Bronchial epithelial cell (primary cell): ENCODE results near the gene ZIK1. TPM values are rescaled to one million over a fixed set of nuclear protein-coding genes. Genes with fewer than 3 reads are reported as not detected.

Experiments
- DNase-seq: peaks from one replicate; pipeline ENCODE4 v3.0.0-alpha.2; 2010; ENCODE audit warnings: low read depth
- FAIRE-seq: peaks from 2 replicates; lab custom pipeline; 2011; peaks lifted over from hg19 to GRCh38; lab: Jason Lieb, UNC
- H3K27me3 ChIP-seq: 2 replicates; pipeline ENCODE4 v1.5.1; 2011; ENCODE audit warnings: low read length; ENCODE audit not compliant: control insufficient read depth, insufficient read depth
- H3K36me3 ChIP-seq: 2 replicates; pipeline ENCODE4 v1.5.1; 2011; ENCODE audit warnings: low read length; ENCODE audit not compliant: control insufficient read depth, insufficient read depth
- H3K4me3 ChIP-seq: 2 replicates; pipeline ENCODE4 v1.5.1; 2011; ENCODE audit warnings: mild to moderate bottlenecking, low read depth, low read length, control low read depth
- CTCF ChIP-seq: IDR thresholded peaks from 2 replicates; pipeline ENCODE4 v1.5.1; 2011; ENCODE audit warnings: mild to moderate bottlenecking, moderate library complexity, low read length, control low read depth, inconsistent platforms; ENCODE audit not compliant: insufficient read depth, severe bottlenecking
- total RNA-seq: library from RNA; depleted of rRNA; stranded (reverse); fragments of >200 nt; gene quantifications from 2 replicates; pipeline ENCODE4 v1.2.1, GENCODE V29; 2014

Gene ZIK1
- total RNA-seq, 1 donor from 2014 or later = 7.4 TPM

GRCh38 chr19:57566396-57567265, 17.3 kb upstream of the ZIK1 start:
- H3K27me3 ChIP-seq = no peaks in the 10 kb centered on the region
- no peaks in the 10 kb centered on the region for H3K36me3 ChIP-seq
- no peak for FAIRE-seq
- H3K4me3 ChIP-seq = no peak overlapping the region
- TF ChIP-seq CTCF = no peak
- DNase-seq = peak; percentile 3

- H3K36me3 ChIP-seq = peaks cover 17% of the 10 kb centered on the region
- no peak for DNase-seq
- H3K4me3 ChIP-seq = no peak overlapping the region
- no peak for FAIRE-seq
- no peak for TF ChIP-seq CTCF
- no peaks in the 10 kb centered on the region for H3K27me3 ChIP-seq
Observed at GRCh38 chr19:57570707-57571106, 13.2 kb upstream of the ZIK1 start.

- Histone ChIP-seq H3K4me3 (no peak overlapping the region), H3K36me3 (peaks cover 24% of the 10 kb centered on the region), H3K27me3 (no peaks in the 10 kb centered on the region)
- no peak for TF ChIP-seq CTCF
- FAIRE-seq (no peak), DNase-seq (no peak)
Observed at GRCh38 chr19:57572415-57572947, 11.5 kb upstream of the ZIK1 start.

- H3K4me3 ChIP-seq = no peak overlapping the region
- no peak for TF ChIP-seq CTCF
- H3K27me3 ChIP-seq = no peaks in the 10 kb centered on the region
- no peak for DNase-seq
- FAIRE-seq = no peak
- H3K36me3 ChIP-seq = peaks cover 24% of the 10 kb centered on the region
Observed at GRCh38 chr19:57576661-57577060, 7.3 kb upstream of the ZIK1 start.

- peak; percentile 27 for TF ChIP-seq CTCF
- FAIRE-seq = peak; percentile 18
- no peaks in the 10 kb centered on the region for H3K27me3 ChIP-seq
- peak; percentile 96 for DNase-seq
- H3K36me3 ChIP-seq = peaks cover 15% of the 10 kb centered on the region
- peak within 1 kb of the TSS; percentile 73 for H3K4me3 ChIP-seq
Observed at GRCh38 chr19:57578487-57579205, 5.3 kb upstream of the ZIK1 start, which contains the start of gene ZNF416. Gene ZNF416 (minus strand): TSS chr19:57578911. CDS start chr19:57578704, 207 bp downstream.
